Measurements from ENCODE around the gene HOXA1.
A peak's percentile ranks its signal among the peaks of the same experiment; 100 is the strongest.

- TF ChIP-seq ZNF510 (tag by site-specific recombination; IDR thresholded peaks at IDR 0.05; ENCODE audit: insufficient replicate concordance), result no peak
- no peak for TF ChIP-seq KLF10 (tag by site-specific recombination; IDR thresholded peaks at IDR 0.05)
- TF ChIP-seq MYNN (tag by site-specific recombination; IDR thresholded peaks at IDR 0.05; ENCODE audit: borderline replicate concordance), result no peak
- peak; percentile 93 for TF ChIP-seq PRDM6 (tag by site-specific recombination; IDR thresholded peaks at IDR 0.05)
- no peak for TF ChIP-seq CTCF (tag by site-specific recombination; IDR thresholded peaks at IDR 0.05)
- TF ChIP-seq KLF1 (tag by site-specific recombination; IDR thresholded peaks at IDR 0.05), result no peak
- no peak for TF ChIP-seq ZNF280D (tag by site-specific recombination; IDR thresholded peaks at IDR 0.05)
- no peak for TF ChIP-seq HOXA7 (CRISPR knock-in tag; IDR thresholded peaks at IDR 0.05; ENCODE audit: borderline replicate concordance)
- TF ChIP-seq YY1 (tag by site-specific recombination; IDR thresholded peaks at IDR 0.05), result no peak
Observed at GRCh38 chr7:27143950-27144780, 48.4 kb upstream of the HOXA1 start.

Data from HEK293 (cell line).